GM18498 (cell line): ENCODE measurements around the gene CFAP65.
A peak's percentile ranks its signal among the peaks of the same experiment; 100 is the strongest.

Experiments
- ATAC-seq: cut with Tn5 transposase; IDR thresholded peaks from one replicate; pipeline ENCODE4 v1.9.1; 2021; ENCODE audit warnings: mild to moderate bottlenecking, moderate library complexity; ENCODE audit not compliant: unreplicated experiment

CFAP65 gene

DNA sequence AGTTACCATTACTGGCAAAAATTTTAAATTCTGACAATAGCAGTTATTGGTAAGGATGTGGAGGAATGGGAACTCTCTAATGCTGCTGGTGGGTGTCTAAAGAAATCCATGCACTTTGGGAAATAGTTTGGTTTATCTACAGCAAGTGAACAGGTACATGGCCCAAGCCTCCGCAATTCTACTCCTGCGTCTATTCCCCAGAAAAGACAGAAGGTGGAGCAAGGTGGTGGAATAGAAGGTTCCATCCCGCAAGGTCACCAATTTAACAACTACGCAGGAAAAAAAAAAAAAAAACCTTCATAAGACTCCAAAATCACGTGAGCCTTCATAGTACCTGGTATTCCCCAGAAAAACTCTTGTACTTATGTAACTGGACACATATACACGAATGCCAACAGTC, 6.5 kb downstream of the CFAP65 start:
- no peak for ATAC-seq

- no peak for ATAC-seq
These were observed 9.1 kb downstream of the CFAP65 start for GRCh38 chr2:219032051-219032745.

GRCh38 chr2:219031005-219031738, 10.1 kb downstream of the CFAP65 start:
- no peak for ATAC-seq

- ATAC-seq = no peak
These were observed 11.0 kb downstream of the CFAP65 start for GRCh38 chr2:219030177-219030940.

DNA sequence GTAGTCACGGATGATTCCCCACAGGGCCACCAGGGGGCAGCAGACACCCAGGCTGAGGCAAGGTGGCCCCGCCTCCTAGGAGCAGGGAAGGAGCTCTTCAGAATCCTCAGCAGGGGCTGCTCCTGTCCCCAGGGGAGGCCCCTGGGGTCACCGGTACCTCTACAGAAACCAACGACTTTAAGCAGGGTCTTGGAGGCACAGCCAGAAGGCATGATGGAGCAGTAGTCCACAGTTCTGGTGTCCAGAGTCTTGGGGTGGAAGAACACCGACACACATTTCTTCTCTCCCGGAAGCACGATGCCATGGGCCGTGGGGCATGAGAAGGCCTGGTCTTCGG, 11.5 kb downstream of the CFAP65 start:
- ATAC-seq = peak; percentile 82

DNA sequence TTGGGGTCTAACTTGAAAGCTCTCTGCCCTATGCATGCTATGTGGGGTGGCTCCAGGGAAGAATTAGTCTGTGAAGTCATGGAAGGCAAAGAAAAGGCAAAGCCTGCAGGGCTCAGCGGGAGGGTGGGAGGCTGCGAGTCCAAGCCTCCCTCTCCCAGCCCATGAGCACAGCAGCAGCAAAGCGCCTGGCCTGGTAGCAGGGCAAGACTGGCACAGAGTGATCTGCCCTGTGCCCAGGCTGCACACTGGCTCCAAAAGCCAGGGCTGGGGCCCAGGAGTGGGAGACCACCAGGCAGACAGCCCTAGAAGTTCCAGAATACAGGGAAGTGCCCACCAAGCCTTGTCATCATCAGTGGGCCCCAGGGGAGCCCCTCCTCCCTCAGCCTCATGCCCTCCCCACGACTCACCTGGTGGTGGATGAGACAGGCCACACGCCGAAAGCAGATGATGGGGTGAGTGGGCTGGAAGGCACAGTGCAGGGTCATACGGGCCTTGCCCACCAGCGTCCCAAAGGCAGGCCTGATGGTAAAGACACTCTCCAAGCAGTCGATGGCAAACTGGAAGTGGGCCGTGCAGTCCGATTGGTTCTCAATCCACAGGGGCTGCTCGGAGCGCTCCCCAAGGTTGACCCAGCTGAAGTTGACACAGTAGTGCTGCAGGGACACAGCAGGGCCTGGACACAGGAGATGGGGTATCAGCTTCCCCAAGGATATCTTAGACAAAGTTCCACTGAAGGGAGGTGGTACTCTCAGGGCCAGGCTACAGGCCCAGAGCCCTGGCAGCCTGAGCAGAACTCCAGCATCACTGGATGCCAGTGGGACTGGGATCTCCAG, 12.1 kb downstream of the CFAP65 start:
- peak; percentile 15 for ATAC-seq

DNA sequence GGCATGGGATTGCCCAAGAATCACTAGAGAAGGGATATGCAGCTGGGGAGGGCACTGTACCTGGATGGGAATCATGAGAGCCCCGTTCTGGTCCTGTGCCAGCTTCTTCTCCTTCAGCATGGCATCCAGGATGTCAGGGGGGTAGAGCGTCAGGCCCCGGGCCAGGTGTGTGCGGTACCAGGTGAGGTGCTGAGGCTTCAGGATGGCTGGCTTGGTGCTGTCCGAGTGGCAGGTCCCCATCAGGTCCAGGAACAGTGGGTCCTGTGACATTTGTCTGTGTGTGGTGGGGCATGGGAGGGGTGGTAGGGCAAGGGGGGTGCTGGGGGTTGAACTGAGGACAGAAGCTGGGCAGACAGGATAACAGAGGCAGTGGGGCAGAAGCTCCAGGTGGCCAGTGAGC, 13.2 kb downstream of the CFAP65 start:
- ATAC-seq = no peak

- no peak for ATAC-seq
These were observed 13.7 kb downstream of the CFAP65 start for GRCh38 chr2:219027511-219028055.

DNA sequence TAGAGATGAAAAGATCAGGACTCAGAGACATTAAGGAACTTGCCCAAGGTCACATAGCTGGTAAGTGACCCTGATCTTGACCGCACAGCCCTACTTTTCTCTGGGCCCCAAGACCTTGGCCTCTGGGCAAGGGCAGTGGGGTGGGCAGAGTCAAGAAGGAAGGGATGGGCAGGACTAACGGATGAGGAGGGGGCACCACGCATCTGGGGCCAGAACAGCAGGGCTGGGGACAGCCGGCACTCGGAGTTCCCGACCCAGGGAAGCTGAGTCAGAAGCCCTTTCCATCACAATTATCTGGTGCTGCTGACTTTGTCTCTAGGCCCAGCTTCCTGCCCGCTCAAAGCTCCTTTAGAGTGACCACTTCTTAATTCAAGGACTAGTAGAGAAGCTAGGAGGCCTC, 14.4 kb downstream of the CFAP65 start:
- no peak for ATAC-seq

DNA sequence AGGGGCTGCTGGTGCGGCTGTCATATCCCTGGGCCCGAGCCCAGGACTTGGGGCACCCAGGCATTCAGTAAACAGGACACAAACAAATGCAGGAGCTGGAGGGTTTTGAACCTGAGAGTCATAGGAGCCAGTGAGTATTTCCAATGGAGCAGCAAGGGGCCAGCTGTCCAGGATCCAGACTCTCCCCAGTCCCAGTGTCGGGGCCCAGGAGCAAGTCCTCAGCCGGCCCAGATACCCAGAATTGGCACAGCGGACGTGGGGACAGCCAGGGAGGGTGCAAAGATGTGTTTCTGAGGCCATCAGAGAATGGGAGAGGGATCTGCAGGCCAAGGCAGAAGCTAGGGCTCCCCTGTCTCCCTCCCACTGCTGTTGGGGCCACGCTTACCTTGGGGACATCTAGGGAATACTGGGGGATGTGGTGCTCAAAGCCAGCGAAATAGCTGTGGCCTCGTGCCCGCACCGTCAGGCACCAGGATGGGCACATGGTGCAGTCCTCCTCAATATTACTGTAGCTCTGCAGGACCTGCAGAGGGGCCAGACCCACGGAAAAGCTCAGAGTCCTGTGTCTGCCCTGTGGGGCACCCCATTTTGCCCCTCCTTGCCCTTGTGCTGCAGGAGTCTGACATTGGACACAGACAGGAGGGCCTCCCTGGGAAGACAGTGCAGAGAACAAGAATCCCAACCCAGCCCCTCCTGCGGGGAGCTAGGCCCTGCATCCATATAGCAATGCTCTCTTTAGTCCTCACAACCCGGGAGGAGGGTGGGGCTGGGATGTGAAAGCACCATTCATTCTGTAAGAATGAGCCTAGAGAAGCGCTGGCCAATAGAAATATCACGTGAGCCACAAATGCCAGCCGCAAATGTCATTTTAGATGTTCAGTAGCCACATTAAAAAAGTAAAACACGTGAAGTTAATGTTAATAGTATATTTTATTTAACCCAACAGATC, 15.4 kb downstream of the CFAP65 start:
- ATAC-seq = no peak

DNA sequence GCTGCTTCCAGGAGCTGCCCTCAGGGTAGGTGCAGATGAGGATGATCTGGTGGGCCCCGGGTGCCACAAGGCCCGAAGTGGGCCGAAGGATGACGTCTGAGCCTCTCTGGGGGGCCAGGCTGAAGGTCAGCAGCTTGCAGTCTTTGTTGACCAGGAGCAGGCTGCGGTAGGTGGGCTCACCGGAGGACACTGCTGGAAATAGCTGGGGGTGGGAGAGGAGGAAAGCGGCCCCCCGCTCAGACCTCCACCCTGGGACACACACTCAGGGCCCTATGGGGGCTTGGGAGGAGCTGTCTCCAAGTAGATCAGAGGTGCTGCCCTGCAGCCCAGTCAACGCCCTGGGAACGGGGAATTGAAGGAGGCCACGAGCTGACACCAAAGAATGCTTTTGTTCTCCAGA, 17.3 kb downstream of the CFAP65 start:
- ATAC-seq = no peak

- ATAC-seq = no peak
These were observed 18.2 kb downstream of the CFAP65 start for GRCh38 chr2:219023045-219023605.

DNA sequence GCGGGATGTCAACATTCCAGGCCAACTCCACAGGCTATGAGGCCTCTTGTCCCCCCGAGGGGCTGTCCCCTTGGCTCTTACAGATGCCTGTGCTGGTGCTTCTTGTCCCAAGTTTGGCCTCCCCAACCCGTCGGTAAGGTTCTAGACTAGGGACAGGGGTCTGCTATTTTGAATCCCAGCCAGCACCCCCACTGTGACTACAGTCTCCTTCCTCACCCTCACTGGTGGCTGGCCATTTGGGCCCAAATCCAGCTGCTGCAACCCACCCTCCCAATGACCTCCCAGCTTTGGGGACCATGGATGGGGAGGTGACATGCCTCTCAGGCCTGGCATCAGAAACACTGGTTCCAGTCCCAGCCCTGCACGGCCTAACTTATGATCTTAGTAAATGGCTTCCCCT, 18.7 kb downstream of the CFAP65 start:
- ATAC-seq = no peak

GRCh38 chr2:219022041-219022440, 19.3 kb downstream of the CFAP65 start:
- no peak for ATAC-seq

DNA sequence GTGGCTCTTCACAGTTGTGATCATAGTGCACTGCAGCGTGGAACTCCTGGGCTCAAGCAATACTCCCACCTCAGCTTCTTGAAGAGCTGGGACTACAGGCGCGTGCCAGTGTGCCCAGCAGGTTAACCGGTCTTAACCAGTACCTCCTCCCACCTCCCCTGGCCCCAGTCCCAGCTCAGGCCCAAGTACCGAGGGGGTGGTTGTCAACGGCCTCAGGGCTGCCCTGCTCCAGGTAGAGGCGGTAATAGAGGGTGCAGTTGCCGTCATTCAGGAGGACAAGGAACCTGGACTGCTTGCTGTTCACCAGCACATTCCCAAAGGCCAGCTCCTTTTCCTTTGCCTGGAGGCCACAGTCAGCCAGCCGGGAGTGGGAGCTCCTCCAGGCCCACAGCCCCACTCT, 19.7 kb downstream of the CFAP65 start:
- no peak for ATAC-seq

DNA sequence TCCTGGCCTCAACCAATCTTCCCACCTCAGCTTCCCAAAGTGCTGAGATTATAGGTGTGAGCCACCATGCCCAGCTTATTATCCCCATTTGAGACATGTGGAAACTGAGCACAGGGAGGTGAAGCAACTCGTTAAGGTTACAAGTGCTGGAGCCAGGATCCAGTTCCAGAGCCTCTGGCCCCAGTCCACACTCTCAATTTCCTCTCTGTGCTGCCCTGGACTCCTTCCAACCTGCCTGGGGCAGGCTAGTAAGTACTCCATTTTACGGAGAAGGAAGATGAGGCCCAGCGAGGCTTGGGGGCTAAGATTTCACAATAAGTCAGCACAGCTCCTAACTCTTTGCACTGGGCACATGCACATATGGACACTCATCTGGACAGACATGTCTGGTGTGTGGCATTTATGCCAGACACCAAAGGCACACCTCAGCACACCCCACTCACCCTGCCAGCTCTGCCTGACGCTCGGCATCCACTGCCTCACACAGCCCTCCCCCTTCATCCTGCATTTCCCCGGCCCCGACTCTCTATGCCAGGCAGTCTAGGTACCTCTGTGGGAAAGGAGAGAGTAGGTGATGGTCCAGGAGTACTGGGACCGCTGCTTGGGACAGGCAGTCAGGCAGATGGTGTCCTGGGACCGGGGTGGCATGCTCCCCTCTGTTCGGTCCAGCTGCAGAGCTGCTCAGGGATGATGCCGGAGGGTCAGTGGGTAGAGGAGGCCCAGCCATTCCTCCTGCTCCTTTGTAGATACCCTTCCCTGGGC, 20.5 kb downstream of the CFAP65 start:
- ATAC-seq = no peak

GRCh38 chr2:219019436-219019835, 21.9 kb downstream of the CFAP65 start:
- no peak for ATAC-seq

DNA sequence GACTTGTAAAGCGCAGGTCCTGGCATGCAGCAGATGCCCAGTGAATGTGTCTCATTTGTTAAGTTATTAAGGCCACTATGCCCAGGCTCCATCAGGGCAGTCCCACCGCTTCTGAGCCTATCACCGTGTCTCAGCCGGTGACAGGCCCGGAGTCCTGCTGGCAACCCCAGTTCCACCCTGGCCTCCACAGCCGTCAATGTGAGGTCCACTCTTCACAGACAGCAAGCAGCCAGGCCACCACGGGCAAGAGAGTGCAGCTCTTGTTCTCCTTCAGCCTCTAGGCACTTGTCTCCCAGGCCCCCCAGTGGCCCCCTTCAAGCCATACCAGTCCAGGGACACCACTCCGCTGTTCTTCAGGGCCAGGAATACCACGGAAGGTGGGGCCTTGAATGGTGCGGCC, 22.6 kb downstream of the CFAP65 start:
- ATAC-seq = no peak

DNA sequence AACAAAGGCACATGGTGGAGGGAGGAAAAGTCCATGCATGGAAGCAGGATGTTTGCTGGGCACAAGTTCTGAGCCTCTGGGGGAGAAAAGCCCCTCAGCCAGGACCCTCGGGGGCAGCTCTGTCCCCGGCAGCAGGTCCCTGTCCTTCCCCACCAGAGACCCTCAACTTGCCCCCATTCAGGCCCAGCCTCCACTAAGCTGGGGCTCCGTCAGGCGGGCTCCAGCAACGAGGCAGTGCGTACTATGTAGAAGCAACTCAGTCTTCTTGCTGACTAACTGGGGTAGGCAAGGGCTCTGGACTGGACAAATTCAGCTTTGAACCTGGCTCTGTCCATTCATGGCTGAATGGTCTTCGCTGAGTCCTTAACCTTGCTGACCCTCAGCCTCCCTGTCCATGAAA, 23.0 kb downstream of the CFAP65 start:
- ATAC-seq = no peak
